Stimulated activated CD8-positive, alpha-beta memory T cell treated with anti-CD3 and anti-CD28 coated beads, Interleukin-12 subunit alpha, Interleukin-12 subunit beta, amount 100 ng/mL, for 24 hours (primary cell): Measurements from ENCODE around the gene PNP.

Experiments used
- DNase-seq: peaks from one replicate; pipeline ENCODE4 v3.0.0-alpha.2; 2020; ENCODE audit errors: extremely low read depth

The PNP gene

DNA sequence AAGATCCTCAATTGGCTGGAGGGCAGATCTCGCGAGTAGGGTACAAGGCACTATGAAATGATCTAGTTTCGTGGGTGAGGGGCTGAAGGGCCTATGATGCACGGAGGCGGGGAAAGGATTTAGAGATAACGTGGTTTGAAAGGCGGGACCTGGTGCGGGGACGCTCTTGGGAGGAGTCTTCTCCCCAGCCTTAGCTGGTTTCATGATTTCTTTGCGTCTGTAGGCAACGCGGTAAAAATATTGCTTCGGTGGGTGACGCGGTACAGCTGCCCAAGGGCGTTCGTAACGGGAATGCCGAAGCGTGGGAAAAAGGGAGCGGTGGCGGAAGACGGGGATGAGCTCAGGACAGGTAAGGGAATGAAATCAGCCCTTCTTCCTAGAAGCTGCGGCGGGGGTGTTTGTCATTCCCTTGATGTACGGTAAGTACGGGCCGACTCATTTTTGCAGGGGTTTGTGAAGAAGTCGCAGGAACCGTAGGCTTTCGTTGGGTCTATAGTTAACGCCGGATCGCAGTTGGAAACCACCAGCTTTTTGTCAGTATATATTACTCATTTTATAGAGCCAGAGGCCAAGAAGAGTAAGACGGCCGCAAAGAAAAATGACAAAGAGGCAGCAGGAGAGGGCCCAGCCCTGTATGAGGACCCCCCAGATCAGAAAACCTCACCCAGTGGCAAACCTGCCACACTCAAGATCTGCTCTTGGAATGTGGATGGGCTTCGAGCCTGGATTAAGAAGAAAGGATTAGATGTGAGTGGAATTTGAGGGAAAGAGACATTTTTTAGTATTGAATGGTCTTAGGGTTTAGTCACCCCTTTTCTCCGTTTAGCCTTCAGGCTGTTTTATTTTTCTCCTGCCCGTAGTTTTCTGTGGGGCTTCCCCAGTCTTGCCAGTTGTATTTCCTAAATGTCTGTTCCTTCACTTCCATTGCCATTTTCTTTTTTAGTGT lies 13.6 kb upstream of the PNP start:
- DNase-seq = peak; percentile 49

DNA sequence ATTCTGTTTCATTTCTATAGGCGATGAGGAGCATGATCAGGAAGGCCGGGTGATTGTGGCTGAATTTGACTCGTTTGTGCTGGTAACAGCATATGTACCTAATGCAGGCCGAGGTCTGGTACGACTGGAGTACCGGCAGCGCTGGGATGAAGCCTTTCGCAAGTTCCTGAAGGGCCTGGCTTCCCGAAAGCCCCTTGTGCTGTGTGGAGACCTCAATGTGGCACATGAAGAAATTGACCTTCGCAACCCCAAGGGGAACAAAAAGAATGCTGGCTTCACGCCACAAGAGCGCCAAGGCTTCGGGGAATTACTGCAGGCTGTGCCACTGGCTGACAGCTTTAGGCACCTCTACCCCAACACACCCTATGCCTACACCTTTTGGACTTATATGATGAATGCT lies 12.2 kb upstream of the PNP start:
- no peak for DNase-seq

DNA sequence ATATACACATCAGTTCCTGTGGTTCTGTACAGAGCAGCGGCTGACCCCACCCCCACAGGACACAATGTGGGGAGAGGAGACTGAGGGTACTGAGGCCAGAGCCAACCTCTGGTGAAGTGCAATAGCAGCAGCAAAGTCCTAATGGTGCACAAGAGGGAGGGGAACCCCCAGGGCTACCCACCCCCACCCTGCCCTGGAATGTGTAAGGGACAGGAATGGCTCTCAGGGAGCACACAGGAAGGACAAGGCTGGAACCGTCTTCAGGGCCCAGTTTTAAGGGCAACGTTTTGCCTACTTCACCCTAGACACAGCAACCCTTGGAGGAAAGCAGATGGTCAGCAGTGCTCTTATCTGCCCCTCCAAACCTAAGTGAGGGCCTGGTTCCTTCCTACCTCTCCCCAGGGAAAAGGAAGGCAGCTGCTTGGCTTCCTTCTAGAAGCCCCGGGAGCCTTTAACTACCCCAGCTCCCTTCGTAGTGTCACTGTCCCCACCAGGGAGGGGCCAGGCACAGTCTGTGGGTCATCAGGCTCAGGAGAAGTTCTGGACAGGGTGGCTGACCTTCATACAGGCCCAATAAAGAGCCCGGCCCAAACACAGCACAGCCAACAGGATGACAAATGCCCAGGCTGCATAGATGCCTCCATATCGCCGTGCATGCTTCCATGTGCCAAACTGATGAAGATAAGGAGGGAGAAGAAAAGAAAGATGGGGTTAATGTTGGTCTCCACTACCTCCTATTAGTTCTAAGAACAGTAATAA lies 11.0 kb upstream of the PNP start:
- no peak for DNase-seq

DNA sequence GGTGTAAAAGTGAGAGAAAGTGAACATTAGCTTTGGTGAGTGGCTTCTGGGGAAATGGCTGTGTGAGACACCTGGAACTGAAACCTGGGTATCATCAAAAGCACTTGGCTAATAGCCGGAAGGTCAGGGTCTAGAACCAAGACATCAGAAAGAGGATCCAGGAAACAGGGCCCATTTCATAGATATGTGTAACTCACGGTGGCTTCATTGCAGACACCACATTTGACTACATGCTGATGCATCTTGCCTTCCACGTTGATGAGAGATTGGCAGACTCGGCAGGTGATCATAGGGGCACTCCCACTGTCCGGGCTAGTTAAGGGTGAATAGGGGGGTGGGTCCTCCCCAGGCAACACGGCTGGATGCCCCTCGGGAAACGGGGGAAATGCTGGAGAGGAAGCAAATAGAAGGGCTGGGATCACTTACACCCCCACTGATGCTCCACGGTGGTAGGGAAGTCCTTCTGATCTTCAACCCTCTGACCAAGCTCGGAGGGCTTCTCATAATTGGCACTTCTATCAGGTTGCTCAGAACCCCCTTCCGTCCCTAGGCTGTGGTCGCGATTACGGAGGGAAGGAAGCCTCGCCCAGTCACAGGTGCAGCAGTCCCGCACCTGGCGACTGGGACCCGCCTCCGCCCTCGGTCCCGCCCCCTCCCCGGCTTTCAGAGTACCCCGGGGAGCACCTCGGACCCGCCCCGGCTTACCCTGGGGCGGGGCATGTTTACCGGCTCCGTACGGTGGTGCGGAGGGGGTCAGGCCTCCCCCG lies 8.6 kb upstream of the PNP start:
- DNase-seq = no peak

DNA sequence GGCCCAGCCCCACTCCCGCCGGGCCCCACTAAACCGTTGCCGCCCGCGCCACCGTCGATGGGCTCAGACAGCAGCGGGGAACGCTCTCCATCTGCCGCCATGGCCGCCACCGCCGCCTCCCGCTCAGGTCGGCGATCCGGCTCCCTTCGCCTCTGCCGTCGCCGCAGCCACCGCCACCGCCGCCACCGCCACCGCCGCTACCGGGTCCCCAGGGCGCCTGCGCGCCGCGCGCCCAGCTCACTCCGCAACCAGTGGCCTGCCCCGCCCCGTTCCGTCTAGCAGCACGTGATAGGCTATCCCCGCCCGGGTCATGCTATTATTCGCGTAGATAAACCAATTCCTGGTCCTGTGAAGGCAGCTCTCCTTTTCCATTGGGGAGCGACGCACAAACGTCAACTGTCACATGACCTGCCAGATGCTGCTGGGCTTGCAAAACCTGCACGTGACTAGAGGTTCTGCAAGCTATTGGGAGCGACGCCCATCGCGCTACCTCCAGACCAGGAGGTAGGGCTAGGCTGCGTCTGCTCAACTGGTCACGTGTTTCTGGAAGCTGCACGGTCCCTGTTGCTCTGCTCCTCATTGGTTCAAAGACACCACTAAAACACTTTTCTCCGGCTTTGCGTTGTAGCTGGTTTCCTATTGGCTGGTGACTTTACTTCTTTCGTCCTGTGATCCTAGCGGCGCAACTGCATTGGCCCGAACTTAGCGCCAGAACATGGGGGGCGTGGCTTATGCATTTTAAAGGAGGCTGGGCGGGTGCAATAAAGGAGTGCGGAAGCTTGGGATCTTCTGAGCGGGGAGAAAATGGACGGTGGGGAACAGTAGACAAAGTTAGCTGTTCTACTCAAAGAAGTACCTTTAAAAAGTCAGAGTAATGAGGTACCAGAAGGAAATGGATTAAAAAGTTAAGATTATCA lies 7.7 kb upstream of the PNP start, which contains the start of gene PIP4P1:
PIP4P1 (minus strand) TSS at position 210 of the 917 bp plus-strand sequence; CDS start at position 101, 109 bp downstream.
- DNase-seq = peak; percentile 98

DNA sequence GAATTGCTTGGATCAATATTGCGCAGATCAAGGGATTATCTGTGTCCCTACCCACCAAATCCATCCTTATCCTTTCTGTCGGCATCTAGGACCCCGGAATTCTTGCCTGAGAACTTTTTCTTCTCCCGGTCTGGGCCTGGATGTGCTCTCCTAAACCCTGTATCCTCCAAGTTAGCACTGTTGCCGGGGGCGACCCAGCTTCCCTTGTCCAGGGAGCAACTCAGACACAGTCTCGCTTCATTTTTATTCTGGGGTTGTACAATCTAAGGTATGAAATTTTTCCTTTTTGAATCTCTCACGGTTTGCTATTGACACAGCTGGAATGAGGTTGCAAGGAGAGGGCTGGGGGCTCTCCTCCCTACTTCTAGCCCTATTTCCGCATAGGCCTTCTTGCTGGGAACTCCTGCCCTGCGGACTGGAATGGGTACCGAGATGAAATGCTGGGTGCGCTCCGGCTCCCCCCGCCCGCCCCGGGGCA lies 403 bp upstream of the PNP start:
- DNase-seq = no peak

DNA sequence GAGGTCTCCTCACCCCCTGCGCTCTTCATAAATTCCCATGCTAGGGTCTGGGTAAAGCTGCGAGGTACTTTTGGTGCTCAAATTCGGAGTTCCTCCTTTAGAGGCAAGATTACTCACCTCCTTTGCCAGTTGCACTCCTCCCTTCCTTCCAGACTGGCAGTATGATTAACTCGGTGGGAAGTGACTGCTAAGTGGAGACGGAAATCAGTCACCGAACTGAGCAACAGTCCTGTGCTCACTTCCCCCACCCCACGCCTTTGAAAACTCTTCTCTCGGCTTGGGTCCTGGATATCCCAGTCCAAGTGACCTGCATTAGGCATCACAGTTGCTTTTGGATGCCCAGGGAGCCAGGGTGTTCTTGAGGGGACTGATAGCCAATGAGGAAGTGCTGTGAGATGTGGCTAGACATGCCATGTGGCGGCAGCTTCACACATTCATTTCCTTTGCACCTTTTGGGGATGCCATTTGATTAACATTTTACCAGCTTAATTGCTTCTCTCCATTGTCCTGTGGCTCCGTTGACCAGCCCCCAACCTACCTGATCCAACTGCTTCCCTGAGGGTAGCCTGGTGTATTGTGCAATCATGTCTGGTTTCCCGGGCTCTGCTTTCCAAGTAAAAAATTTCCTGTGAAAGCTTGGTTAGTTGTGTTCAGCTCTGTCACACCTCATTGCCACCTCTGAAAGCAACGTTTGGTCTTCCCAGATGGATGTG lies 840 bp downstream of the PNP start:
- no peak for DNase-seq

DNA sequence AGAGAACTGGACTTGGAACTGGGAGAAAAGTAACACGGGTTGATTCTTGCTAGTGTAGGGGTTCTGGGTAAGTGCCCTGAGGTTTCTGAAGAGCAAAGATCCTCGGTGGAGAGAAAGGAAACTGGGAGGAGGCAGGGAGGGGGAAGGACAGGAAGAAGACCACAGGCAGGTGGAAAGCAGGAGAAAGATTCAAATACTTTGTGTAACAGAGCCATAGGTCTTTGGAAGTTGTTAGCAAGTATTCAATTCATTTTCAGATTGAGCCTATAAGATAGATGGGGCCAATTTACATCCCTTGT lies 1.3 kb downstream of the PNP start:
- no peak for DNase-seq

DNA sequence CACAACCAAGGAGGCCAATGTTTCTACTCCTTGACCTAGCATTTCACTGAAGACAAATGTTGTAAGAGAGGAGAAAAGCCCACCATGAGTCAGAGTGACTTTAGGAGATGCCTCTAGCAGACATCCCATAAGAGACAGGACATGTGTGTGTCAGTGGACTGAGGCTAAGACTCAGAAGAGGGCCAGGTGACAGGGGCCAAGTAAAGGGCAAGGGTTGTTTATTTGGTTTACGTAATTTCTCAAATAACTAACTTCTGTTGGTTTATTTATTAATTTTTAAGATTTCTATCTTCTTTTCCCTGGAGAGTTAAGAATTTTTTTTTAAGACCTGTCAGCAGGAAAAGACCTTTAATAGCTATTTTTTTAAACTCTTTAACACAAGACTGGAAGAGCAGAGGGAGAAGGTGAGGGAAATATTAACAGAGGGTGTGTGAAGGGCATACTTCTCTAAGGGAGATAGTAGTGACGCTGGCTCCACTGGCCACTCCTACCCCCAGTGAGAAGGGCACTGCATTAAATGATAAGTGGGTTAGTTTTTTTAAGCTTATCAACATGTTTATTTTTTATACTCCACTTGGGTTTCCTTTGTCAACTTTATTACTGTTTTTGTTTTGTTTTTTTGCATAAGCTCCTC lies 3.4 kb downstream of the PNP start:
- no peak for DNase-seq

DNA sequence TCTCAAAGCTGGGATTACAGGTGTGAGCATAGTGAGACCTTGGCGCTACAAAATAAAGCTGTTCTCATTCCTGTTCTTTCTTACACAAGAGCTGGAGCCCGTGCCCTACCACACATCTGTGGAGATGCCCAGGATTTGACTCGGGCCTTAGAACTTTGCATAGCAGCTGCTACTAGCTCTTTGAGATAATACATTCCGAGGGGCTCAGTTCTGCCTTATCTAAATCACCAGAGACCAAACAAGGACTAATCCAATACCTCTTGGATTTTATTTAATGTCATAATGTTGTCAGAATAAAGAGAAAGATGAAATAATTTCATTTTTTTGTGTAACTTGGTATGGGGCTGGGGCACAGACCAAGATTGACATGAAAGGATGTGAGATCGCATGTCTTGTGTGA lies 7.6 kb downstream of the PNP start:
- no peak for DNase-seq

DNA sequence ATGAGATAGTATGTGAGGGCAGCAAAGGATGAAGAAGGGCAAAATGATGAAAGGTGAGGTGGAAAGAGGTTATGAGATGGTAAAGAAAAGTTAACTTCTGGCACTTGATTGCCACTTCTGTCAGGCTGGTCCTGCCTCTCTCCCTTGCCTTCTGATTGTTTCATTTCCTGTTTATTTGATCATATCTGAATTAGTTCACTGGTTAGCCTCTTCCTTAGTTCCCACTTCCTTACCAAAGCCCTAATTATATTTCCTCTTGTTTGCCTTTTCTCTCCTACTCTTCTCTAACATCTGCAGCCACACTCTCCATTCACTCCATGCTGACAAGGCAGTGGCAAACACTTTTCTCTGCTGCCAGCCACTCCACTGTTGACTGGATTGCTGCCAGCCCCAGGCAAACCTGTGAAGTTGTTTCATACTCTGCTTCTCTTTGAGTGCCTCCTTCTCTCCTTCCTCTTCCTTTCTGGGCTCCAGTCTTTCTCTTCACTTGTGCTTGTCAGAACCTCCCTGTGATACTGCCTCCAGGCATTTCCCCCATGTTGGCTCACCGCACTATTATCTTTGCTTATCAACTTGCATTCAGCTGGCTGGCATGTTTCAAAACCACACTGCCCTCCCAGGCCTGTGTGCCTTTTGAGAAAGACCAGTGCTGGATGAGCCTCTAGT lies 8.1 kb downstream of the PNP start:
- DNase-seq = no peak

DNA sequence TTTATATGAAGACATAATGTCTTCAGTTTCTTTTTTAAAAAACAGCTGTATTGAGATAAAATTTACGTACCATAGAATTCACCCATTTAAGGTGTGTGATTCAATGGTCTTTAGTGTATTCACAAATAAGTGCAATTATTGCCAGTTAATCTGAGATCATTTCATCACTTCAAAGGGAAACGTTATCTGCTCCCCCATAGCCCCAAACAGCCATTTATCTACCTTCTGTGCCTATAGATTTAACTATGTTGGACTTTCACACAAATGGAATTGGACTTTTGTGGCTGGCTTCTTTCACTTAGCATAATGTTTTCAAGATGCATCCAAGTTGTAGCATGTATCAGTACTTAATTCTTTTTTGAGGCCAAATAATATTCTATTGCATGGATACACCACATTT lies 9.7 kb downstream of the PNP start:
- no peak for DNase-seq

DNA sequence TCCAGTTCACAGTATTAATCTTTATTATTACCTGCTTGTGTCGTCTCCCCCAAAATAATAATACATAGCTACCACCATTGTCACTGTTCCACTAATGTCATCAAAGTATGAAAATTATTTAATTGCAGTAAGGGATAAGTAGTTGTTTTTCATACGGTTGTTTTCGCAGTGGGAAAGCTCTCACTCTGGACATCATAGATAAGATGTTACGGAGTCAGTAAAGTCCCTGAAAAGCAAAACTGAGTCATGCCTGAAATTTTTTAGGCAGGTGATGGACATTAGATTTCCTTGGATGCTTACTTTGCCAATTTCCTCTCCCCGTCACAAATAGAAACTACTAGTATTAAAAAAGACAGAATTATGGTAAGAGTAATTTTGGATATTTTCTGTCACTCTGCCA lies 13.2 kb downstream of the PNP start:
- DNase-seq = no peak

DNA sequence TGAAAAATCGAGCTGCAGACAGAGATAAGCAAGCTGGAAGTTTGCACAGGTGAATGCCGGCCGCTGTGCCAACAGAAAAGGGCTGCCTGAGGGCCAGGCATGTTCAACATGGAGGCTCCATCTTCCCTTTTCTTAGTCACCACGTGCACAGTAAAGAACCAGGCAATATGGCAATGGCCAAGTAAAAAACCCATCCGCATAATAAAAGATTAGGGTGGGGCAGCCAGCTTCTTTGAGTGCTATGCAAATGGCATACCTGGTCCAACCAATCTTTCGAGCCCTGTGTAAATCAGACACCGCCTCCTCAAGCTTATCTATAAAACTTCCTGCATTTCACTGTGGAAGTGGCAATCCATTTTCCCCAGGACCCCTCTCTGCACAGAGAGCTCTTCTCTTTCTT lies 16.7 kb downstream of the PNP start:
- DNase-seq = no peak

DNA sequence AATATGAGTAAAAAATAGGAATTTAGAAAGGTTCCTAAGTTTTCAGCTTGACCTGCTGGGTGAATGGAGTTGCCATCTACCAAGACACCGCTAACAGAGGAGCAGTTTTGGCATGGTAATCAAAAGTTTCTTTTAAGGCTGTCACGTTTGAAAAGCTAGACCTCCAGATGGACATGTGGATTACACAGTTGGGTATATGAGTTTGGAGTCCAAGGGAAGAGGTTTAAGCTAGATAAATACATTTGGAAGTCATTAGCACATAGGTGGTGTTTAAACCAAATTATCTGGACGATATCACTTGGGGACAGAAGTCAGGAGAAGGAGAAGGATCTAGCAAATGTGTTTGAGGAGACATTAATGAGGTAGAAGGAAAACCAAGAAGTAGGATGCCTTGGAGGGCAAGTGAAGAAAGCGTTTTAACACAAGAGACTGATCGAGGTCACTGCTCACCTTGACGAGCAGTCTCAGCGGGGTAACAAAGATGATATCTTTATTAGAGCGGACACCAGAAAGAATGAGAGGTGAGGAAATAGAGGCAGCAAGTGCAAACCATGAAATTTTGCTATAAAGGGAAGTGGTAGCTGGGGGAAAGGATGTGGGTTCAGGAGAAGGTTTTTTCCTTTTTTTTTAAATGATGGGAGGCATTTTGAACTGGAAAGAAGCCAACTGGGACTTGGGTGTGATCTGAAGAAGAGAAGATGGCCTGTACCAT lies 17.6 kb downstream of the PNP start:
- no peak for DNase-seq

DNA sequence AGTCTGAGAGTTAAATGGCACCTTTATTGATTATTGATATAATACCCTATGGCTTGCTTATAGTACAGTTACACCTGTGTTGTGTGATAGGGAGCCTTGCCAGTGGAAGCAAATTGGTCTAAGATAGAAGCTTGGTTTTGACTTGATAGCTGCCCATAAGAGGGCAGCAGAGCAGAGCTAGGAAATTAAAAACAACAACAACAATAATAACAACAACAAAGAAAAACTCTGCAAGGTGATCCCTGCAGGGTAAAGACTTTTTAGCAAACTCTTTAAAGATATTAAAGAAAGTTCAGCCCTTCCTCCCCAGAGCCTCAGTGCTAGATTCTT lies 18.2 kb downstream of the PNP start:
- DNase-seq = no peak

DNA sequence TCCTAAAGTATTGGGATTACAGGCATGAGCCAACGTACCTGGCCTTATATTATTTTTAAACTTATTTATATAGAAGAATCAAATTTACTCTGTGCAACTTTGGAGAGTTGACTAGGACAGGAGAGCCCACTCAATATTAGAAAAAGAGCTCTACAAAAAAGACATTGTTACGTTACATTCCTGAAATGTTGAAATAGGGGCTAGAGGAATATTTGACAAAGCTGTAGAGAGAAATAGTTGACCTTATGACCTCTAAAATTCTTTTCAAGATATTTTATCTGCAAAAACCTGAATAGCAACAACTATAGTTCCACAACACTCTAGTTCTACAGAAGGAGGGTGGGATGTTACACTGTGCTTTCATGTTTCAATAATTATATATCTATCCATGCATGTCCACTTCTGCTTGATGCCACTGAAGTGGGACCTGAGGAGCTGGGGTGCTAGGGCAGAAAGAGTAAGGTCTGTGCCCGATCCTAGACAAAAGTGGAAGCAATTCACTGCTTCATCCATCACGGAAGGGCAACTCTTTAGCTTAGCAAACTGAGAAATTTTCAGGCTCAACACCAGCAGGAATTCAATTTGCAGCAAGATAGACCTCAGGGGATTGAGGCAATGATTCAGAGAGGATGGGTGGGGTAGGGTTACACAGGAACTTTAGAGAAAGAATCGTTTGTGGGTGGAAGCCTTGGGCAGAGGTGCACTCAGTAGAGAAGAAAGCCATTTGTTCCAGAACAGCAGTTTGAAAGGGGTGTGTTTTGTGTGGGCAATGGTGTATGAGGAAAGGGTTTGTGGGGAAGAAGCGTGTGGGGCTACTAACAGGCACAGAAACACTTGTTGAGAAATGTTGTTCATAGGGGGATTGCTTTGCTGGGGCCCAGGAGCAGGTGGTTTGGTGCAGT lies 20.1 kb downstream of the PNP start:
- no peak for DNase-seq

DNA sequence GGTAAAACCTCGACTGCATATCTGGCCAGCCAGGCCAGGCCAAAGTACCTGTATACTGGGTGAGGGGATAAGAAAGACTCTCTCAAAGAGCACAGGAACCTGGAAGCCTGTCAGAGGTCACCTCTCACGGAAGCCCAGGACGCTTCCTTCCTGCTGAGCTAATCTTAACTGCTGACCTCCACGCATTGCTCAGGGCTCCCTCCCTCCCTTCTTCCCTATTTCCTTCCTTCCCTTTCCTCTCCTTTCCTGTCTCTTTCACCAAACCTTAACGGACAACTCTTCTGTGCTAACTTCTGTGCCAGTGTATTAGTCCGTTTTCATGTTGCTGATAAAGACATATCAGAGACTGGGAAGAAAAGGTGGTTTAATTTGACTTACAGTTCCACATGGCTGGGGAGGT lies 21.4 kb downstream of the PNP start:
- no peak for DNase-seq
